GM21526 (cell line): ENCODE data around the gene TMEM273.

ENCODE experiments used
- ATAC-seq: cut with Tn5 transposase; IDR thresholded peaks from one replicate; pipeline ENCODE4 v1.9.1; 2021; ENCODE audit warnings: moderate library complexity; ENCODE audit not compliant: unreplicated experiment, low FRiP score

Gene TMEM273

GRCh38 chr10:49177391-49178355 is 10.5 kb downstream of the TMEM273 start:
- peak; percentile 74 for ATAC-seq

GRCh38 chr10:49176310-49177268 is 11.6 kb downstream of the TMEM273 start:
- no peak for ATAC-seq

- ATAC-seq, result no peak
Observed at GRCh38 chr10:49175587-49176309, 12.4 kb downstream of the TMEM273 start.

GRCh38 chr10:49174926-49175500 is 13.2 kb downstream of the TMEM273 start:
- no peak for ATAC-seq

- no peak for ATAC-seq
Observed at GRCh38 chr10:49174261-49174925, 13.8 kb downstream of the TMEM273 start.

GRCh38 chr10:49173853-49174252 is 14.3 kb downstream of the TMEM273 start:
- ATAC-seq, result no peak

- no peak for ATAC-seq
Observed at GRCh38 chr10:49173201-49173772, 14.9 kb downstream of the TMEM273 start.

- ATAC-seq, result no peak
Observed at GRCh38 chr10:49172777-49173132, 15.4 kb downstream of the TMEM273 start.

- no peak for ATAC-seq
Observed at GRCh38 chr10:49172061-49172776, 16.0 kb downstream of the TMEM273 start.

GRCh38 chr10:49171326-49172060 is 16.7 kb downstream of the TMEM273 start:
- no peak for ATAC-seq

GRCh38 chr10:49170632-49171325 is 17.4 kb downstream of the TMEM273 start:
- ATAC-seq, result no peak

GRCh38 chr10:49169776-49170175 is 18.4 kb downstream of the TMEM273 start:
- no peak for ATAC-seq

- ATAC-seq, result no peak
Observed at GRCh38 chr10:49168831-49169500, 19.2 kb downstream of the TMEM273 start.

- no peak for ATAC-seq
Observed at GRCh38 chr10:49168171-49168540, 20.0 kb downstream of the TMEM273 start.

- ATAC-seq, result no peak
Observed at GRCh38 chr10:49167425-49168170, 20.6 kb downstream of the TMEM273 start.
